ENCODE results near the gene ARHGAP29.
A peak's percentile ranks its signal among the peaks of the same experiment; 100 is the strongest.
"Not testable (repeated sequence)": the region's sequence is repeated elsewhere in the genome, so short reads cannot be mapped to it uniquely, and the experiment has no call there.

Gene ARHGAP29

GRCh38 chr1:94183197-94183815 is 54.1 kb downstream of the ARHGAP29 start:
- 88 to 93% methylated on average over 3 of the region's 3 CpGs for WGBS, 2 experiments
- H3K27me3 ChIP-seq (ENCODE audit: control insufficient read depth, insufficient read depth, low read length, poor library complexity, severe bottlenecking) = no peaks in the 10 kb centered on the region

GRCh38 chr1:94182191-94182590 is 55.2 kb downstream of the ARHGAP29 start:
- H3K27ac ChIP-seq (ENCODE audit: insufficient read depth, low read depth, low read length, poor library complexity, severe bottlenecking) = no peak overlapping the region
- H3K36me3 ChIP-seq (ENCODE audit: control insufficient read depth, insufficient read depth, low read length) = no peaks in the 10 kb centered on the region
- no peaks in the 10 kb centered on the region for H3K4me1 ChIP-seq (ENCODE audit: control insufficient read depth, insufficient read depth, low read length)
- no peak overlapping the region for H3K4me3 ChIP-seq (ENCODE audit: insufficient read depth, low read depth, low read length)
- no peaks in the 10 kb centered on the region for H3K27me3 ChIP-seq (ENCODE audit: control insufficient read depth, insufficient read depth, low read length, poor library complexity, severe bottlenecking)
- no peaks in the 10 kb centered on the region for H3K9me3 ChIP-seq (ENCODE audit: control insufficient read depth, low read length)
- WGBS, 2 experiments = 100% methylated on average over 1 of the region's 1 CpG; no CpG with 5 or more reads in 1 of the 2 experiments

More at GRCh38 chr1:94183197-94183815, 54.1 kb downstream of the ARHGAP29 start:
- Histone ChIP-seq H3K4me1 (ENCODE audit: control insufficient read depth, insufficient read depth, low read length) (no peaks in the 10 kb centered on the region), H3K4me3 (ENCODE audit: insufficient read depth, low read depth, low read length) (no peak overlapping the region), H3K36me3 (ENCODE audit: control insufficient read depth, insufficient read depth, low read length) (no peaks in the 10 kb centered on the region), H3K9me3 (ENCODE audit: control insufficient read depth, low read length) (no peaks in the 10 kb centered on the region), H3K27ac (ENCODE audit: insufficient read depth, low read depth, low read length, poor library complexity, severe bottlenecking) (no peak overlapping the region)

- Histone ChIP-seq H3K9me3 (ENCODE audit: control insufficient read depth, low read length) (no peaks in the 10 kb centered on the region), H3K27me3 (ENCODE audit: control insufficient read depth, insufficient read depth, low read length, poor library complexity, severe bottlenecking) (no peaks in the 10 kb centered on the region), H3K36me3 (ENCODE audit: control insufficient read depth, insufficient read depth, low read length) (no peaks in the 10 kb centered on the region), H3K27ac (ENCODE audit: insufficient read depth, low read depth, low read length, poor library complexity, severe bottlenecking) (no peak overlapping the region), H3K4me1 (ENCODE audit: control insufficient read depth, insufficient read depth, low read length) (no peaks in the 10 kb centered on the region), H3K4me3 (ENCODE audit: insufficient read depth, low read depth, low read length) (no peak overlapping the region)
- 91 to 100% methylated on average over 1 of the region's 1 CpG for WGBS, 2 experiments
These were observed 56.7 kb downstream of the ARHGAP29 start for GRCh38 chr1:94180650-94181049.

GRCh38 chr1:94178901-94179300 is 58.5 kb downstream of the ARHGAP29 start:
- Histone ChIP-seq H3K36me3 (ENCODE audit: control insufficient read depth, insufficient read depth, low read length) (no peaks in the 10 kb centered on the region), H3K9me3 (ENCODE audit: control insufficient read depth, low read length) (no peaks in the 10 kb centered on the region), H3K27ac (ENCODE audit: insufficient read depth, low read depth, low read length, poor library complexity, severe bottlenecking) (no peak overlapping the region), H3K27me3 (ENCODE audit: control insufficient read depth, insufficient read depth, low read length, poor library complexity, severe bottlenecking) (no peaks in the 10 kb centered on the region), H3K4me1 (ENCODE audit: control insufficient read depth, insufficient read depth, low read length) (no peaks in the 10 kb centered on the region), H3K4me3 (ENCODE audit: insufficient read depth, low read depth, low read length) (no peak overlapping the region)

- WGBS, 2 experiments = 96 to 98% methylated on average over 2 of the region's 3 CpGs
- H3K27ac ChIP-seq (ENCODE audit: insufficient read depth, low read depth, low read length, poor library complexity, severe bottlenecking) = no peak overlapping the region
- no peak overlapping the region for H3K4me3 ChIP-seq (ENCODE audit: insufficient read depth, low read depth, low read length)
- H3K27me3 ChIP-seq (ENCODE audit: control insufficient read depth, insufficient read depth, low read length, poor library complexity, severe bottlenecking) = no peaks in the 10 kb centered on the region
- H3K36me3 ChIP-seq (ENCODE audit: control insufficient read depth, insufficient read depth, low read length) = no peaks in the 10 kb centered on the region
- H3K9me3 ChIP-seq (ENCODE audit: control insufficient read depth, low read length) = no peaks in the 10 kb centered on the region
- no peaks in the 10 kb centered on the region for H3K4me1 ChIP-seq (ENCODE audit: control insufficient read depth, insufficient read depth, low read length)
These were observed 68.3 kb downstream of the ARHGAP29 start for GRCh38 chr1:94169126-94169525.

- H3K4me1 ChIP-seq (ENCODE audit: control insufficient read depth, insufficient read depth, low read length) = no peaks in the 10 kb centered on the region
- no peak overlapping the region for H3K27ac ChIP-seq (ENCODE audit: insufficient read depth, low read depth, low read length, poor library complexity, severe bottlenecking)
- no peak overlapping the region for H3K4me3 ChIP-seq (ENCODE audit: insufficient read depth, low read depth, low read length)
- no peaks in the 10 kb centered on the region for H3K9me3 ChIP-seq (ENCODE audit: control insufficient read depth, low read length)
- H3K27me3 ChIP-seq (ENCODE audit: control insufficient read depth, insufficient read depth, low read length, poor library complexity, severe bottlenecking) = no peaks in the 10 kb centered on the region
- 96 to 99% methylated on average over 4 to 5 of the region's 5 CpGs for WGBS, 2 experiments
- H3K36me3 ChIP-seq (ENCODE audit: control insufficient read depth, insufficient read depth, low read length) = no peaks in the 10 kb centered on the region
These were observed 71.5 kb downstream of the ARHGAP29 start for GRCh38 chr1:94165843-94166242.

- not testable (repeated sequence) for H3K9me3 ChIP-seq (ENCODE audit: control insufficient read depth, low read length); H3K4me1 ChIP-seq (ENCODE audit: control insufficient read depth, insufficient read depth, low read length); H3K27ac ChIP-seq (ENCODE audit: insufficient read depth, low read depth, low read length, poor library complexity, severe bottlenecking); H3K36me3 ChIP-seq (ENCODE audit: control insufficient read depth, insufficient read depth, low read length); H3K27me3 ChIP-seq (ENCODE audit: control insufficient read depth, insufficient read depth, low read length, poor library complexity, severe bottlenecking); H3K4me3 ChIP-seq (ENCODE audit: insufficient read depth, low read depth, low read length)
- WGBS, 2 experiments = 95 to 100% methylated on average over 2 of the region's 2 CpGs
These were observed 72.5 kb downstream of the ARHGAP29 start for GRCh38 chr1:94164885-94165284.

- WGBS, 2 experiments = 88 to 95% methylated on average over 1 of the region's 1 CpG
- H3K27me3 ChIP-seq (ENCODE audit: control insufficient read depth, insufficient read depth, low read length, poor library complexity, severe bottlenecking); H3K36me3 ChIP-seq (ENCODE audit: control insufficient read depth, insufficient read depth, low read length); H3K4me3 ChIP-seq (ENCODE audit: insufficient read depth, low read depth, low read length); H3K4me1 ChIP-seq (ENCODE audit: control insufficient read depth, insufficient read depth, low read length); H3K27ac ChIP-seq (ENCODE audit: insufficient read depth, low read depth, low read length, poor library complexity, severe bottlenecking); H3K9me3 ChIP-seq (ENCODE audit: control insufficient read depth, low read length): not testable (repeated sequence)
These were observed 73.3 kb downstream of the ARHGAP29 start for GRCh38 chr1:94164121-94164520.

GRCh38 chr1:94163249-94163648 is 74.1 kb downstream of the ARHGAP29 start:
- WGBS, 2 experiments = 92% methylated on average over 5 of the region's 5 CpGs
- H3K36me3 ChIP-seq (ENCODE audit: control insufficient read depth, insufficient read depth, low read length); H3K9me3 ChIP-seq (ENCODE audit: control insufficient read depth, low read length); H3K4me1 ChIP-seq (ENCODE audit: control insufficient read depth, insufficient read depth, low read length); H3K4me3 ChIP-seq (ENCODE audit: insufficient read depth, low read depth, low read length); H3K27ac ChIP-seq (ENCODE audit: insufficient read depth, low read depth, low read length, poor library complexity, severe bottlenecking); H3K27me3 ChIP-seq (ENCODE audit: control insufficient read depth, insufficient read depth, low read length, poor library complexity, severe bottlenecking): not testable (repeated sequence)

GRCh38 chr1:94160811-94161210 is 76.6 kb downstream of the ARHGAP29 start:
- WGBS, 2 experiments = 65 to 66% methylated on average over 4 of the region's 4 CpGs
- no peaks in the 10 kb centered on the region for H3K27me3 ChIP-seq (ENCODE audit: control insufficient read depth, insufficient read depth, low read length, poor library complexity, severe bottlenecking)
- no peaks in the 10 kb centered on the region for H3K9me3 ChIP-seq (ENCODE audit: control insufficient read depth, low read length)
- H3K27ac ChIP-seq (ENCODE audit: insufficient read depth, low read depth, low read length, poor library complexity, severe bottlenecking) = peak overlapping the region; percentile 6
- H3K4me1 ChIP-seq (ENCODE audit: control insufficient read depth, insufficient read depth, low read length) = no peaks in the 10 kb centered on the region
- no peak overlapping the region for H3K4me3 ChIP-seq (ENCODE audit: insufficient read depth, low read depth, low read length)
- H3K36me3 ChIP-seq (ENCODE audit: control insufficient read depth, insufficient read depth, low read length) = no peaks in the 10 kb centered on the region

GRCh38 chr1:94156096-94156625 is 81.2 kb downstream of the ARHGAP29 start:
- H3K27ac ChIP-seq (ENCODE audit: insufficient read depth, low read depth, low read length, poor library complexity, severe bottlenecking) = no peak overlapping the region
- H3K27me3 ChIP-seq (ENCODE audit: control insufficient read depth, insufficient read depth, low read length, poor library complexity, severe bottlenecking) = no peaks in the 10 kb centered on the region
- H3K36me3 ChIP-seq (ENCODE audit: control insufficient read depth, insufficient read depth, low read length) = no peaks in the 10 kb centered on the region
- no peaks in the 10 kb centered on the region for H3K4me1 ChIP-seq (ENCODE audit: control insufficient read depth, insufficient read depth, low read length)
- H3K9me3 ChIP-seq (ENCODE audit: control insufficient read depth, low read length) = no peaks in the 10 kb centered on the region
- WGBS, 2 experiments = 77 to 88% methylated on average over 1 of the region's 1 CpG
- H3K4me3 ChIP-seq (ENCODE audit: insufficient read depth, low read depth, low read length) = no peak overlapping the region
